GM18870 (cell line): Measurements from ENCODE around the gene HDAC10.

ENCODE experiments used
- ATAC-seq: cut with Tn5 transposase; IDR thresholded peaks from one replicate; pipeline ENCODE4 v1.9.1; 2021; ENCODE audit warnings: moderate library complexity; ENCODE audit not compliant: unreplicated experiment

The HDAC10 gene

GRCh38 chr22:50219800-50220602 lies 31.1 kb downstream of the HDAC10 start:
- no peak for ATAC-seq

- ATAC-seq: no peak
These were observed 31.9 kb downstream of the HDAC10 start for GRCh38 chr22:50218996-50219727.

GRCh38 chr22:50218153-50218995 lies 32.7 kb downstream of the HDAC10 start:
- ATAC-seq: no peak

GRCh38 chr22:50217543-50218152 lies 33.4 kb downstream of the HDAC10 start:
- no peak for ATAC-seq

GRCh38 chr22:50216684-50217520 lies 34.2 kb downstream of the HDAC10 start:
- no peak for ATAC-seq

GRCh38 chr22:50216055-50216683 lies 34.9 kb downstream of the HDAC10 start:
- no peak for ATAC-seq

GRCh38 chr22:50215297-50216054 lies 35.6 kb downstream of the HDAC10 start:
- ATAC-seq: no peak

- no peak for ATAC-seq
These were observed 37.8 kb downstream of the HDAC10 start for GRCh38 chr22:50213263-50213662.

GRCh38 chr22:50211147-50211546 lies 39.9 kb downstream of the HDAC10 start:
- no peak for ATAC-seq

GRCh38 chr22:50210378-50211139 lies 40.5 kb downstream of the HDAC10 start:
- no peak for ATAC-seq

GRCh38 chr22:50209893-50210292 lies 41.2 kb downstream of the HDAC10 start:
- ATAC-seq: no peak

- no peak for ATAC-seq
These were observed 41.8 kb downstream of the HDAC10 start for GRCh38 chr22:50208939-50209892.

- no peak for ATAC-seq
These were observed 42.6 kb downstream of the HDAC10 start for GRCh38 chr22:50208430-50208938.

- no peak for ATAC-seq
These were observed 43.5 kb downstream of the HDAC10 start for GRCh38 chr22:50207383-50208140.

GRCh38 chr22:50206599-50206998 lies 44.5 kb downstream of the HDAC10 start:
- no peak for ATAC-seq
